GM23338 (cell line): Measurements from ENCODE around the gene CLEC17A. TPM values are rescaled to one million over a fixed set of nuclear protein-coding genes. Genes with fewer than 3 reads are reported as not detected.

Source experiments
- ATAC-seq: fragments of 200-7000 bp; cut with Tn5 transposase; 3 replicates; pipeline ENCODE4 v1.9.1; 2020
- DNase-seq: peaks from one replicate; pipeline ENCODE4 v3.0.0-alpha.2; 2015; ENCODE audit warnings: low spot score
- H2AFZ ChIP-seq: fragments of 200-600 bp; sonication (generic); 2 replicates; pipeline ENCODE4 v1.8.0; 2016; ENCODE audit warnings: antibody characterized with exemption, mild to moderate bottlenecking, moderate library complexity
- H3F3A ChIP-seq: fragments of 200-600 bp; sonication (generic); replicated peaks from 2 replicates; pipeline ENCODE4 v1.8.0; 2017; ENCODE audit warnings: antibody characterized with exemption, mixed run types, low read depth
- H3K27ac ChIP-seq: fragments of 200-600 bp; sonication (generic); 2 replicates; pipeline ENCODE4 v1.6.1; 2016; ENCODE audit warnings: low read depth
- H3K27me3 ChIP-seq: fragments of 200-600 bp; sonication (generic); 2 replicates; pipeline ENCODE4 v1.8.0; 2016; ENCODE audit warnings: mild to moderate bottlenecking, mixed run types, moderate library complexity; ENCODE audit not compliant: insufficient read depth
- H3K36me3 ChIP-seq: fragments of 200-600 bp; sonication (generic); 2 replicates; pipeline ENCODE4 v1.8.0; 2016; ENCODE audit warnings: mild to moderate bottlenecking; ENCODE audit not compliant: insufficient read depth
- H3K4me1 ChIP-seq: fragments of 200-600 bp; sonication (generic); 2 replicates; pipeline ENCODE4 v1.8.0; 2016; ENCODE audit warnings: mild to moderate bottlenecking, moderate library complexity; ENCODE audit not compliant: insufficient read depth
- H3K4me2 ChIP-seq: fragments of 200-600 bp; sonication (generic); 2 replicates; pipeline ENCODE4 v1.7.1; 2017; ENCODE audit warnings: mixed run types
- H3K4me3 ChIP-seq: fragments of 200-600 bp; sonication (generic); 2 replicates; pipeline ENCODE4 v1.6.1; 2016; ENCODE audit warnings: mixed run types
- H3K79me2 ChIP-seq: fragments of 200-600 bp; sonication (generic); replicated peaks from 2 replicates; pipeline ENCODE4 v1.8.0; 2017; ENCODE audit warnings: mild to moderate bottlenecking; ENCODE audit not compliant: insufficient read depth
- H3K9me2 ChIP-seq: fragments of 200-600 bp; sonication (generic); 2 replicates; pipeline ENCODE4 v1.8.0; 2017; ENCODE audit not compliant: insufficient read depth
- H4K20me1 ChIP-seq: fragments of 200-600 bp; sonication (generic); replicated peaks from 2 replicates; pipeline ENCODE4 v1.8.0; 2017; ENCODE audit warnings: mild to moderate bottlenecking; ENCODE audit not compliant: insufficient read depth
- H3K27ac Mint-ChIP-seq: 2 replicates; pipeline ENCODE4 v1.8.0; 2020; ENCODE audit warnings: inconsistent platforms, mild to moderate bottlenecking, moderate library complexity, mixed read lengths
- H3K27me3 Mint-ChIP-seq: 3 replicates; pipeline ENCODE4 v1.8.0; 2022; ENCODE audit warnings: low read depth, mild to moderate bottlenecking, moderate library complexity, mixed read lengths, inconsistent platforms; ENCODE audit not compliant: insufficient read depth, poor library complexity
- H3K36me3 Mint-ChIP-seq: 3 replicates; pipeline ENCODE4 v1.8.0; 2021; ENCODE audit warnings: low read depth, mild to moderate bottlenecking, inconsistent platforms, moderate library complexity, mixed read lengths
- H3K4me1 Mint-ChIP-seq: 3 replicates; pipeline ENCODE4 v1.8.0; 2020; ENCODE audit warnings: mild to moderate bottlenecking, inconsistent platforms, mixed read lengths
- H3K4me3 Mint-ChIP-seq: 3 replicates; pipeline ENCODE4 v1.8.0; 2021; ENCODE audit warnings: moderate library complexity, mild to moderate bottlenecking, inconsistent platforms, mixed read lengths
- H3K9me3 Mint-ChIP-seq: 3 replicates; pipeline ENCODE4 v1.8.0; 2020; ENCODE audit warnings: moderate library complexity, mild to moderate bottlenecking, inconsistent platforms, mixed read lengths
- CREB1 ChIP-seq: fragments of 250-450 bp; sonication (Bioruptor Pico); IDR thresholded peaks from 2 replicates; pipeline ENCODE4 v1.5.0; 2020; ENCODE audit warnings: low read depth, mild to moderate bottlenecking, moderate library complexity
- EZH2 ChIP-seq: fragments of 200-600 bp; sonication (generic); IDR thresholded peaks from one replicate; pipeline ENCODE4 v1.8.0; 2017; ENCODE audit warnings: antibody characterized with exemption, mild to moderate bottlenecking, low read depth; ENCODE audit not compliant: unreplicated experiment
- EZH2phosphoT487 ChIP-seq: fragments of 200-600 bp; sonication (generic); IDR thresholded peaks from one replicate; pipeline ENCODE4 v1.8.1; 2018; ENCODE audit warnings: antibody characterized with exemption; ENCODE audit not compliant: unreplicated experiment
- JUNB ChIP-seq: IDR thresholded peaks from one replicate; pipeline ENCODE4 v1.6.1; 2016; ENCODE audit warnings: antibody characterized with exemption; ENCODE audit not compliant: unreplicated experiment
- NANOG ChIP-seq: IDR thresholded peaks from 2 replicates; pipeline ENCODE4 v1.6.1; 2016; ENCODE audit warnings: antibody characterized with exemption, borderline replicate concordance
- POLR2AphosphoS5 ChIP-seq: IDR thresholded peaks from 2 replicates; pipeline ENCODE4 v1.6.1; 2016; ENCODE audit warnings: antibody characterized with exemption, low read depth
- STAT1 ChIP-seq: IDR thresholded peaks from one replicate; pipeline ENCODE4 v1.6.1; 2016; ENCODE audit warnings: antibody characterized with exemption; ENCODE audit not compliant: unreplicated experiment
- ZNF114 ChIP-seq: fragments of 250-450 bp; sonication (Bioruptor Pico); IDR thresholded peaks from 2 replicates; pipeline ENCODE4 v1.5.0; 2020; ENCODE audit warnings: mild to moderate bottlenecking, moderate library complexity
- ZNF331 ChIP-seq: fragments of 250-450 bp; sonication (Bioruptor Pico); IDR thresholded peaks from 2 replicates; pipeline ENCODE4 v1.5.0; 2020; ENCODE audit warnings: low read depth, mild to moderate bottlenecking, moderate library complexity
- polyA plus RNA-seq: library from polyadenylated mRNA; unstranded; fragments of >200 nt; fragmentation: Nextera tagmentation; extraction: Ambion mirVana; gene quantifications from 2 replicates; pipeline ENCODE4 v1.2.1, GENCODE V29; 2016
- total RNA-seq: library from RNA; depleted of rRNA; stranded (reverse); fragments of >200 nt; shearing (Covaris generic); gene quantifications from 2 replicates; pipeline ENCODE4 v1.2.3, GENCODE V29; 2014
- TF ChIP-seq, protein P1 (sequence below): IDR thresholded peaks from one replicate; pipeline ENCODE4 v1.6.1; 2018; ENCODE audit warnings: antibody characterized with exemption; ENCODE audit not compliant: unreplicated experiment
- TF ChIP-seq, protein P2 (sequence below): fragments of 250-450 bp; sonication (Bioruptor Pico); IDR thresholded peaks from 2 replicates; pipeline ENCODE4 v1.5.0; 2020; ENCODE audit warnings: mild to moderate bottlenecking, moderate library complexity
- TF ChIP-seq, protein P3 (sequence below), 2 experiments: fragments of 200-600 bp in 1 of 2; sonication (generic) in 1 of 2; conservative IDR thresholded peaks; 2 replicates each; pipeline versions ENCODE4 v1.5.1 to v1.6.1; 2016 to 2017; ENCODE audit warnings: antibody characterized with exemption in 2 of 2, low read depth in 2 of 2, mild to moderate bottlenecking in 2 of 2, moderate library complexity in 1 of 2
- TF ChIP-seq, protein P4 (sequence below): IDR thresholded peaks from 2 replicates; pipeline ENCODE4 v1.6.1; 2016; ENCODE audit warnings: antibody characterized with exemption

CLEC17A gene
- total and polyA plus RNA-seq, 2 experiments from 2014 or later, result 0.17 TPM; not detected in 1

DNA sequence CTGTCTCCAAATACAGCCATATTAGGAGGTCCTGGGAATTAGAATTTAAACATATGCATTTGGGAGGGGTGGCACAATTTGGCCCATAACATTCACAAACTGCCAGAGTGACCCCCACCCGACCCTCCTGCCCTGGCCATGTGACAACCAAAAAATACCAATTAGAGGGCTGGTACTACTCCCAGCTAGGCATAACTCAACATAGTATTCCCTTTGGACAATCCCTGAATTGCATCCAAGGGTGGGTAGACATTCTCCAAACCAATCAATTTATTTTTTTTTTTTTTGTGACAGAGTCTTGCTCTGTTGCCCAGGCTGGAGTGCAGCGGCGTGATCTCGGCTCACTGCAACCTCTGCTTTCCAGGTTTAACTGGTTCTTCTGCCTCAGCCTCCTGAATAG lies 29.8 kb downstream of the CLEC17A start:
- no peak for ATAC-seq
- Histone ChIP-seq H3K36me3 (no peaks in the 10 kb centered on the region), H3K79me2 (no peaks in the 10 kb centered on the region), H4K20me1 (no peaks in the 10 kb centered on the region), H3K27me3 (no peaks in the 10 kb centered on the region), H3F3A (no peaks in the 10 kb centered on the region), H3K4me1 (no peaks in the 10 kb centered on the region), H3K9me2 (0 out of 2 replicates have a peak, but pooled peaks cover 4% of the 10 kb centered on the region), H3K4me2 (no peak overlapping the region), H3K27ac (no peak overlapping the region), H2AFZ (no peak overlapping the region), H3K4me3 (no peak overlapping the region)
- Mint-ChIP-seq H3K4me3 (no peak overlapping the region), H3K27ac (no peak overlapping the region), H3K36me3 (peaks cover 32% of the 10 kb centered on the region), H3K9me3 (peaks cover 96% of the 10 kb centered on the region), H3K27me3 (peaks cover 6% of the 10 kb centered on the region), H3K4me1 (no peaks in the 10 kb centered on the region)
- no peak for DNase-seq
- no peak for TF ChIP-seq EZH2phosphoT487
- TF ChIP-seq ZNF114 (CRISPR knock-in tag), result no peak
- TF ChIP-seq ZNF331 (CRISPR knock-in tag), result no peak
- no peak for TF ChIP-seq STAT1
- no peak for TF ChIP-seq CREB1 (CRISPR knock-in tag)
- no peak for TF ChIP-seq EZH2
- TF ChIP-seq JUNB, result no peak
- TF ChIP-seq NANOG, result no peak
- TF ChIP-seq, protein P1, sequence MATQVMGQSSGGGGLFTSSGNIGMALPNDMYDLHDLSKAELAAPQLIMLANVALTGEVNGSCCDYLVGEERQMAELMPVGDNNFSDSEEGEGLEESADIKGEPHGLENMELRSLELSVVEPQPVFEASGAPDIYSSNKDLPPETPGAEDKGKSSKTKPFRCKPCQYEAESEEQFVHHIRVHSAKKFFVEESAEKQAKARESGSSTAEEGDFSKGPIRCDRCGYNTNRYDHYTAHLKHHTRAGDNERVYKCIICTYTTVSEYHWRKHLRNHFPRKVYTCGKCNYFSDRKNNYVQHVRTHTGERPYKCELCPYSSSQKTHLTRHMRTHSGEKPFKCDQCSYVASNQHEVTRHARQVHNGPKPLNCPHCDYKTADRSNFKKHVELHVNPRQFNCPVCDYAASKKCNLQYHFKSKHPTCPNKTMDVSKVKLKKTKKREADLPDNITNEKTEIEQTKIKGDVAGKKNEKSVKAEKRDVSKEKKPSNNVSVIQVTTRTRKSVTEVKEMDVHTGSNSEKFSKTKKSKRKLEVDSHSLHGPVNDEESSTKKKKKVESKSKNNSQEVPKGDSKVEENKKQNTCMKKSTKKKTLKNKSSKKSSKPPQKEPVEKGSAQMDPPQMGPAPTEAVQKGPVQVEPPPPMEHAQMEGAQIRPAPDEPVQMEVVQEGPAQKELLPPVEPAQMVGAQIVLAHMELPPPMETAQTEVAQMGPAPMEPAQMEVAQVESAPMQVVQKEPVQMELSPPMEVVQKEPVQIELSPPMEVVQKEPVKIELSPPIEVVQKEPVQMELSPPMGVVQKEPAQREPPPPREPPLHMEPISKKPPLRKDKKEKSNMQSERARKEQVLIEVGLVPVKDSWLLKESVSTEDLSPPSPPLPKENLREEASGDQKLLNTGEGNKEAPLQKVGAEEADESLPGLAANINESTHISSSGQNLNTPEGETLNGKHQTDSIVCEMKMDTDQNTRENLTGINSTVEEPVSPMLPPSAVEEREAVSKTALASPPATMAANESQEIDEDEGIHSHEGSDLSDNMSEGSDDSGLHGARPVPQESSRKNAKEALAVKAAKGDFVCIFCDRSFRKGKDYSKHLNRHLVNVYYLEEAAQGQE, result no peak
- TF ChIP-seq, protein P2, sequence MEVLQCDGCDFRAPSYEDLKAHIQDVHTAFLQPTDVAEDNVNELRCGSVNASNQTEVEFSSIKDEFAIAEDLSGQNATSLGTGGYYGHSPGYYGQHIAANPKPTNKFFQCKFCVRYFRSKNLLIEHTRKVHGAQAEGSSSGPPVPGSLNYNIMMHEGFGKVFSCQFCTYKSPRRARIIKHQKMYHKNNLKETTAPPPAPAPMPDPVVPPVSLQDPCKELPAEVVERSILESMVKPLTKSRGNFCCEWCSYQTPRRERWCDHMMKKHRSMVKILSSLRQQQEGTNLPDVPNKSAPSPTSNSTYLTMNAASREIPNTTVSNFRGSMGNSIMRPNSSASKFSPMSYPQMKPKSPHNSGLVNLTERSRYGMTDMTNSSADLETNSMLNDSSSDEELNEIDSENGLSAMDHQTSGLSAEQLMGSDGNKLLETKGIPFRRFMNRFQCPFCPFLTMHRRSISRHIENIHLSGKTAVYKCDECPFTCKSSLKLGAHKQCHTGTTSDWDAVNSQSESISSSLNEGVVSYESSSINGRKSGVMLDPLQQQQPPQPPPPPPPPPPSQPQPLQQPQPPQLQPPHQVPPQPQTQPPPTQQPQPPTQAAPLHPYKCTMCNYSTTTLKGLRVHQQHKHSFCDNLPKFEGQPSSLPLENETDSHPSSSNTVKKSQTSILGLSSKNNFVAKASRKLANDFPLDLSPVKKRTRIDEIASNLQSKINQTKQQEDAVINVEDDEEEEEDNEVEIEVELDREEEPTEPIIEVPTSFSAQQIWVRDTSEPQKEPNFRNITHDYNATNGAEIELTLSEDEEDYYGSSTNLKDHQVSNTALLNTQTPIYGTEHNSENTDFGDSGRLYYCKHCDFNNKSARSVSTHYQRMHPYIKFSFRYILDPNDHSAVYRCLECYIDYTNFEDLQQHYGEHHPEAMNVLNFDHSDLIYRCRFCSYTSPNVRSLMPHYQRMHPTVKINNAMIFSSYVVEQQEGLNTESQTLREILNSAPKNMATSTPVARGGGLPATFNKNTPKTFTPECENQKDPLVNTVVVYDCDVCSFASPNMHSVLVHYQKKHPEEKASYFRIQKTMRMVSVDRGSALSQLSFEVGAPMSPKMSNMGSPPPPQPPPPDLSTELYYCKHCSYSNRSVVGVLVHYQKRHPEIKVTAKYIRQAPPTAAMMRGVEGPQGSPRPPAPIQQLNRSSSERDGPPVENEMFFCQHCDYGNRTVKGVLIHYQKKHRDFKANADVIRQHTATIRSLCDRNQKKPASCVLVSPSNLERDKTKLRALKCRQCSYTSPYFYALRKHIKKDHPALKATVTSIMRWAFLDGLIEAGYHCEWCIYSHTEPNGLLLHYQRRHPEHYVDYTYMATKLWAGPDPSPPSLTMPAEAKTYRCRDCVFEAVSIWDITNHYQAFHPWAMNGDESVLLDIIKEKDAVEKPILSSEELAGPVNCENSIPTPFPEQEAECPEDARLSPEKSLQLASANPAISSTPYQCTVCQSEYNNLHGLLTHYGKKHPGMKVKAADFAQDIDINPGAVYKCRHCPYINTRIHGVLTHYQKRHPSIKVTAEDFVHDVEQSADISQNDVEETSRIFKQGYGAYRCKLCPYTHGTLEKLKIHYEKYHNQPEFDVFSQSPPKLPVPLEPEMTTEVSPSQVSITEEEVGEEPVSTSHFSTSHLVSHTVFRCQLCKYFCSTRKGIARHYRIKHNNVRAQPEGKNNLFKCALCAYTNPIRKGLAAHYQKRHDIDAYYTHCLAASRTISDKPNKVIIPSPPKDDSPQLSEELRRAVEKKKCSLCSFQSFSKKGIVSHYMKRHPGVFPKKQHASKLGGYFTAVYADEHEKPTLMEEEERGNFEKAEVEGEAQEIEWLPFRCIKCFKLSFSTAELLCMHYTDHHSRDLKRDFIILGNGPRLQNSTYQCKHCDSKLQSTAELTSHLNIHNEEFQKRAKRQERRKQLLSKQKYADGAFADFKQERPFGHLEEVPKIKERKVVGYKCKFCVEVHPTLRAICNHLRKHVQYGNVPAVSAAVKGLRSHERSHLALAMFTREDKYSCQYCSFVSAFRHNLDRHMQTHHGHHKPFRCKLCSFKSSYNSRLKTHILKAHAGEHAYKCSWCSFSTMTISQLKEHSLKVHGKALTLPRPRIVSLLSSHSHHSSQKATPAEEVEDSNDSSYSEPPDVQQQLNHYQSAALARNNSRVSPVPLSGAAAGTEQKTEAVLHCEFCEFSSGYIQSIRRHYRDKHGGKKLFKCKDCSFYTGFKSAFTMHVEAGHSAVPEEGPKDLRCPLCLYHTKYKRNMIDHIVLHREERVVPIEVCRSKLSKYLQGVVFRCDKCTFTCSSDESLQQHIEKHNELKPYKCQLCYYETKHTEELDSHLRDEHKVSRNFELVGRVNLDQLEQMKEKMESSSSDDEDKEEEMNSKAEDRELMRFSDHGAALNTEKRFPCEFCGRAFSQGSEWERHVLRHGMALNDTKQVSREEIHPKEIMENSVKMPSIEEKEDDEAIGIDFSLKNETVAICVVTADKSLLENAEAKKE (CRISPR knock-in tag), result no peak
- TF ChIP-seq POLR2AphosphoS5, result no peak
- TF ChIP-seq, protein P3, sequence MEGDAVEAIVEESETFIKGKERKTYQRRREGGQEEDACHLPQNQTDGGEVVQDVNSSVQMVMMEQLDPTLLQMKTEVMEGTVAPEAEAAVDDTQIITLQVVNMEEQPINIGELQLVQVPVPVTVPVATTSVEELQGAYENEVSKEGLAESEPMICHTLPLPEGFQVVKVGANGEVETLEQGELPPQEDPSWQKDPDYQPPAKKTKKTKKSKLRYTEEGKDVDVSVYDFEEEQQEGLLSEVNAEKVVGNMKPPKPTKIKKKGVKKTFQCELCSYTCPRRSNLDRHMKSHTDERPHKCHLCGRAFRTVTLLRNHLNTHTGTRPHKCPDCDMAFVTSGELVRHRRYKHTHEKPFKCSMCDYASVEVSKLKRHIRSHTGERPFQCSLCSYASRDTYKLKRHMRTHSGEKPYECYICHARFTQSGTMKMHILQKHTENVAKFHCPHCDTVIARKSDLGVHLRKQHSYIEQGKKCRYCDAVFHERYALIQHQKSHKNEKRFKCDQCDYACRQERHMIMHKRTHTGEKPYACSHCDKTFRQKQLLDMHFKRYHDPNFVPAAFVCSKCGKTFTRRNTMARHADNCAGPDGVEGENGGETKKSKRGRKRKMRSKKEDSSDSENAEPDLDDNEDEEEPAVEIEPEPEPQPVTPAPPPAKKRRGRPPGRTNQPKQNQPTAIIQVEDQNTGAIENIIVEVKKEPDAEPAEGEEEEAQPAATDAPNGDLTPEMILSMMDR (conservative IDR thresholded peaks at IDR 0.05; ENCODE audit: low read depth in 2 of 2), result no peak
- TF ChIP-seq, protein P4, sequence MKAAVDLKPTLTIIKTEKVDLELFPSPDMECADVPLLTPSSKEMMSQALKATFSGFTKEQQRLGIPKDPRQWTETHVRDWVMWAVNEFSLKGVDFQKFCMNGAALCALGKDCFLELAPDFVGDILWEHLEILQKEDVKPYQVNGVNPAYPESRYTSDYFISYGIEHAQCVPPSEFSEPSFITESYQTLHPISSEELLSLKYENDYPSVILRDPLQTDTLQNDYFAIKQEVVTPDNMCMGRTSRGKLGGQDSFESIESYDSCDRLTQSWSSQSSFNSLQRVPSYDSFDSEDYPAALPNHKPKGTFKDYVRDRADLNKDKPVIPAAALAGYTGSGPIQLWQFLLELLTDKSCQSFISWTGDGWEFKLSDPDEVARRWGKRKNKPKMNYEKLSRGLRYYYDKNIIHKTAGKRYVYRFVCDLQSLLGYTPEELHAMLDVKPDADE, result no peak
